ACHN (cell line): Measurements from ENCODE around the gene PCDH19.

Source experiments
- DNase-seq: peaks from one replicate; pipeline ENCODE4 v3.0.0-alpha.2; 2015
- in situ Hi-C: cut with HindIII; loops from 2 replicates; pipeline ENCODE4 v1.10.0; 2017; ENCODE audit warnings: low sequenced_read_pairs, low pct_ligation_motif_present, low pct_unique_long_range_greater_than_20kb

Gene PCDH19

GRCh38 chrX:100407147-100407783, 2.8 kb downstream of the PCDH19 start:
- in situ Hi-C loops = no loop called here
- DNase-seq = no peak

- no peak for DNase-seq
- in situ Hi-C loops = no loop called here
These were observed 4.6 kb downstream of the PCDH19 start for GRCh38 chrX:100405424-100405823.

GRCh38 chrX:100404851-100405250, 5.2 kb downstream of the PCDH19 start:
- DNase-seq = no peak
- in situ Hi-C loops = no loop called here

GRCh38 chrX:100395781-100396180, 14.3 kb downstream of the PCDH19 start:
- in situ Hi-C loops = no loop called here
- no peak for DNase-seq

GRCh38 chrX:100381619-100382018, 28.5 kb downstream of the PCDH19 start:
- no peak for DNase-seq
- in situ Hi-C loops = no loop called here

GRCh38 chrX:100379388-100379986, 30.6 kb downstream of the PCDH19 start:
- DNase-seq = peak; percentile 8
- in situ Hi-C loops = no loop called here

- DNase-seq = no peak
- in situ Hi-C loops = no loop called here
These were observed 32.2 kb downstream of the PCDH19 start for GRCh38 chrX:100377826-100378225.

GRCh38 chrX:100376576-100376975, 33.5 kb downstream of the PCDH19 start:
- no peak for DNase-seq
- in situ Hi-C loops = no loop called here

- in situ Hi-C loops = no loop called here
- DNase-seq = no peak
These were observed 36.4 kb downstream of the PCDH19 start for GRCh38 chrX:100373673-100374072.

- DNase-seq = peak; percentile 1
- in situ Hi-C loops = no loop called here
These were observed 41.9 kb downstream of the PCDH19 start for GRCh38 chrX:100368167-100368566.

- in situ Hi-C loops = no loop called here
These were observed 46.2 kb downstream of the PCDH19 start for GRCh38 chrX:100363896-100364295.

GRCh38 chrX:100358766-100359165, 51.3 kb downstream of the PCDH19 start:
- in situ Hi-C loops = no loop called here
- no peak for DNase-seq

More at GRCh38 chrX:100363896-100364295, 46.2 kb downstream of the PCDH19 start:
- no peak for DNase-seq

GRCh38 chrX:100356351-100356896, 53.6 kb downstream of the PCDH19 start:
- in situ Hi-C loops = no loop called here
- no peak for DNase-seq

- DNase-seq = no peak
- in situ Hi-C loops = no loop called here
These were observed 54.4 kb downstream of the PCDH19 start for GRCh38 chrX:100355680-100356079.

- DNase-seq = no peak
- in situ Hi-C loops = no loop called here
These were observed 56.7 kb downstream of the PCDH19 start for GRCh38 chrX:100353326-100353725.

- no peak for DNase-seq
- in situ Hi-C loops = no loop called here
These were observed 59.2 kb downstream of the PCDH19 start for GRCh38 chrX:100350704-100351489.

GRCh38 chrX:100349391-100349790, 60.7 kb downstream of the PCDH19 start:
- in situ Hi-C loops = no loop called here

GRCh38 chrX:100341142-100341510, 68.9 kb downstream of the PCDH19 start:
- in situ Hi-C loops = no loop called here

More at GRCh38 chrX:100349391-100349790, 60.7 kb downstream of the PCDH19 start:
- DNase-seq = no peak

GRCh38 chrX:100340491-100341141, 69.5 kb downstream of the PCDH19 start:
- in situ Hi-C loops = no loop called here
- no peak for DNase-seq

More at GRCh38 chrX:100341142-100341510, 68.9 kb downstream of the PCDH19 start:
- DNase-seq = no peak
